Uterus (tissue), 4 donors: ENCODE measurements around the gene SFXN5. TPM values are rescaled to one million over a fixed set of nuclear protein-coding genes. Genes with fewer than 3 reads are reported as not detected.
"Not testable (repeated sequence)": the region's sequence is repeated elsewhere in the genome, so short reads cannot be mapped to it uniquely, and the experiment has no call there.

Source experiments
- DNase-seq, 2 donors: peaks; one replicate each; pipeline ENCODE4 v3.0.0-alpha.2; 2019 to 2020
- H3K27ac ChIP-seq, 2 donors: fragments of 200-600 bp; sonication (generic); 1 replicate in 1 of 2; 2 replicates in 1 of 2; pipeline ENCODE4 v1.5.1; 2016 to 2018
- H3K27me3 ChIP-seq, 2 donors: fragments of 200-600 bp; sonication (generic); one replicate each; pipeline ENCODE4 v1.5.1; 2018 to 2019; ENCODE audit warnings: control low read depth in 1 of 2
- H3K36me3 ChIP-seq, 2 donors: fragments of 200-600 bp; sonication (generic); one replicate each; pipeline ENCODE4 v1.5.1; 2019; ENCODE audit warnings: control low read depth in 1 of 2
- H3K4me1 ChIP-seq, 2 donors: fragments of 200-600 bp; sonication (generic); one replicate each; pipeline ENCODE4 v1.5.1; 2018 to 2019; ENCODE audit warnings: control low read depth in 1 of 2
- H3K4me3 ChIP-seq, 2 donors: fragments of 200-600 bp; sonication (generic); 1 replicate in 1 of 2; 2 replicates in 1 of 2; pipeline ENCODE4 v1.5.1; 2018 to 2019; ENCODE audit warnings: mild to moderate bottlenecking in 1 of 2
- H3K9me3 ChIP-seq, 2 donors: fragments of 200-600 bp; sonication (generic); one replicate each; pipeline ENCODE4 v1.5.1; 2019; ENCODE audit warnings: control low read depth in 1 of 2
- CTCF ChIP-seq, 4 experiments: fragments of 200-600 bp in 2 of 4; fragments of 450-650 bp in 2 of 4; sonication (generic) in 2 of 4; IDR thresholded peaks; one replicate each; pipeline ENCODE4 v1.5.1; 2016 to 2019; ENCODE audit warnings: antibody characterized with exemption in 4 of 4, mild to moderate bottlenecking in 2 of 4, moderate library complexity in 1 of 4
- POLR2A ChIP-seq, 2 donors: fragments of 450-650 bp; IDR thresholded peaks; one replicate each; pipeline ENCODE4 v1.6.1; 2016; ENCODE audit warnings: antibody characterized with exemption in 2 of 2, mild to moderate bottlenecking in 1 of 2, moderate library complexity in 1 of 2
- intact Hi-C: fragments of 100-400 bp; cut with DNase I; formaldehyde crosslinking; loops from one replicate; pipeline ENCODE4 v1.15.1; 2023; ENCODE audit warnings: low total_unique reads
- total RNA-seq, 4 donors: library from RNA; depleted of rRNA in 3 of 4; stranded (reverse); fragments of >200 nt in 3 of 4; gene quantifications; one replicate each; pipeline versions ENCODE4 v1.1.0 to v1.2.4, GENCODE V29; 2014 to 2023
- donor health status: DM: yes; HTN: yes; CAD: no.

The SFXN5 gene
- 10 to 100 TPM in 2 of 4 donors, 1 to 10 TPM in 2; 2.1 to 16.0 (median 10.6) TPM for total RNA-seq

GRCh38 chr2:73071360-73072128, at the start of gene SFXN5:
Gene SFXN5, minus strand, starts transcription at chr2:73071712. Its CDS starts 7 bp downstream, at chr2:73071705.
- Histone ChIP-seq H3K36me3 (no peaks in the 10 kb centered on the region), H3K4me3 (peak within 1 kb of the TSS; percentile 52 to 83), H3K4me1 (peaks cover 0 to 10% of the 10 kb centered on the region in 2 donors), H3K27ac (peak within 1 kb of the TSS; percentile 92 to 94), H3K9me3 (no peaks in the 10 kb centered on the region), H3K27me3 (no peaks in the 10 kb centered on the region)
- TF ChIP-seq CTCF (IDR thresholded peaks at IDR 0.05), result peak in 3 of 4 experiments; percentile 6 to 20 (median 15)
- TF ChIP-seq POLR2A (IDR thresholded peaks at IDR 0.05), result peak in 1 of 2 donors; percentile 27
- peak; percentile 98 to 99 for DNase-seq
- intact Hi-C loops, result no loop called here

- H3K9me3 ChIP-seq, result not testable (repeated sequence)
Observed at GRCh38 chr2:73119611-73120239, 48.2 kb upstream of the SFXN5 start.

GRCh38 chr2:73117441-73117840, 45.9 kb upstream of the SFXN5 start:
- no peak overlapping the region for H3K4me3 ChIP-seq
- TF ChIP-seq POLR2A (IDR thresholded peaks at IDR 0.05), result no peak
- TF ChIP-seq CTCF (IDR thresholded peaks at IDR 0.05), result no peak
- no peaks in the 10 kb centered on the region for H3K9me3 ChIP-seq
- H3K27ac ChIP-seq, result no peak overlapping the region
- H3K27me3 ChIP-seq, result no peaks in the 10 kb centered on the region
- no peaks in the 10 kb centered on the region for H3K4me1 ChIP-seq
- intact Hi-C loops, result no loop called here
- DNase-seq, result no peak
- H3K36me3 ChIP-seq, result no peaks in the 10 kb centered on the region

More at GRCh38 chr2:73119611-73120239, 48.2 kb upstream of the SFXN5 start:
- H3K27ac ChIP-seq, H3K4me3 ChIP-seq, DNase-seq, H3K36me3 ChIP-seq, H3K27me3 ChIP-seq, intact Hi-C loops, H3K4me1 ChIP-seq: not testable (repeated sequence)

- peaks cover under 1 to 1% of the 10 kb centered on the region in 2 donors for H3K4me1 ChIP-seq
Observed at GRCh38 chr2:73116182-73116960, 44.9 kb upstream of the SFXN5 start.

More at GRCh38 chr2:73116182-73116960, 44.9 kb upstream of the SFXN5 start:
- DNase-seq, result no peak
- no peak overlapping the region for H3K4me3 ChIP-seq
- H3K9me3 ChIP-seq, result no peaks in the 10 kb centered on the region
- H3K27ac ChIP-seq, result no peak overlapping the region
- TF ChIP-seq POLR2A (IDR thresholded peaks at IDR 0.05), result no peak
- TF ChIP-seq CTCF (IDR thresholded peaks at IDR 0.05), result no peak
- H3K36me3 ChIP-seq, result no peaks in the 10 kb centered on the region
- intact Hi-C loops, result no loop called here
- H3K27me3 ChIP-seq, result no peaks in the 10 kb centered on the region
